IPS-18c (cell line): ENCODE measurements around the gene DSCAM.
A peak's percentile ranks its signal among the peaks of the same experiment; 100 is the strongest.

Experiments used
- H3K4me3 ChIP-seq: 2 replicates; pipeline ENCODE4 v1.7.0; 2013; ENCODE audit warnings: low read depth, mild to moderate bottlenecking, low read length, moderate library complexity; ENCODE audit not compliant: insufficient read depth
- H3K9me3 ChIP-seq: one replicate; pipeline ENCODE4 v1.6.1; 2013; ENCODE audit warnings: mild to moderate bottlenecking, low read length, moderate library complexity; ENCODE audit not compliant: control insufficient read depth, insufficient read depth

Gene DSCAM

GRCh38 chr21:40845441-40845995 is 1.4 kb downstream of the DSCAM start:
- no peak overlapping the region for H3K4me3 ChIP-seq
- no peaks in the 10 kb centered on the region for H3K9me3 ChIP-seq

GRCh38 chr21:40844935-40845334 is 2.0 kb downstream of the DSCAM start:
- Histone ChIP-seq H3K4me3 (no peak overlapping the region), H3K9me3 (no peaks in the 10 kb centered on the region)

- Histone ChIP-seq H3K9me3 (no peaks in the 10 kb centered on the region), H3K4me3 (peak overlapping the region; percentile 53; the same call in 1 of the 2 replicates)
Measured at GRCh38 chr21:40842197-40842552, 4.8 kb downstream of the DSCAM start.

- Histone ChIP-seq H3K9me3 (no peaks in the 10 kb centered on the region), H3K4me3 (peak overlapping the region; percentile 53)
Measured at GRCh38 chr21:40841524-40842196, 5.3 kb downstream of the DSCAM start.

GRCh38 chr21:40840401-40841125 is 6.4 kb downstream of the DSCAM start:
- no peak overlapping the region for H3K4me3 ChIP-seq

GRCh38 chr21:40839521-40839920 is 7.4 kb downstream of the DSCAM start:
- no peak overlapping the region for H3K4me3 ChIP-seq
- no peaks in the 10 kb centered on the region for H3K9me3 ChIP-seq

More at GRCh38 chr21:40840401-40841125, 6.4 kb downstream of the DSCAM start:
- no peaks in the 10 kb centered on the region for H3K9me3 ChIP-seq

GRCh38 chr21:40837456-40837855 is 9.5 kb downstream of the DSCAM start:
- no peak overlapping the region for H3K4me3 ChIP-seq
- no peaks in the 10 kb centered on the region for H3K9me3 ChIP-seq

GRCh38 chr21:40835184-40835694 is 11.7 kb downstream of the DSCAM start:
- Histone ChIP-seq H3K9me3 (no peaks in the 10 kb centered on the region), H3K4me3 (no peak overlapping the region)

GRCh38 chr21:40833184-40833583 is 13.8 kb downstream of the DSCAM start:
- Histone ChIP-seq H3K4me3 (no peak overlapping the region), H3K9me3 (no peaks in the 10 kb centered on the region)

GRCh38 chr21:40832316-40832715 is 14.6 kb downstream of the DSCAM start:
- Histone ChIP-seq H3K4me3 (no peak overlapping the region), H3K9me3 (no peaks in the 10 kb centered on the region)

GRCh38 chr21:40830836-40831235 is 16.1 kb downstream of the DSCAM start:
- no peak overlapping the region for H3K4me3 ChIP-seq
- H3K9me3 ChIP-seq = no peaks in the 10 kb centered on the region

GRCh38 chr21:40829791-40830190 is 17.2 kb downstream of the DSCAM start:
- Histone ChIP-seq H3K9me3 (no peaks in the 10 kb centered on the region), H3K4me3 (no peak overlapping the region)

GRCh38 chr21:40829308-40829707 is 17.6 kb downstream of the DSCAM start:
- H3K9me3 ChIP-seq = no peaks in the 10 kb centered on the region
- H3K4me3 ChIP-seq = no peak overlapping the region

- no peak overlapping the region for H3K4me3 ChIP-seq
- no peaks in the 10 kb centered on the region for H3K9me3 ChIP-seq
Measured at GRCh38 chr21:40827509-40827908, 19.4 kb downstream of the DSCAM start.

- no peaks in the 10 kb centered on the region for H3K9me3 ChIP-seq
- H3K4me3 ChIP-seq = no peak overlapping the region
Measured at GRCh38 chr21:40819071-40819900, 27.7 kb downstream of the DSCAM start.

GRCh38 chr21:40813918-40814317 is 33.0 kb downstream of the DSCAM start:
- no peaks in the 10 kb centered on the region for H3K9me3 ChIP-seq
- H3K4me3 ChIP-seq = no peak overlapping the region

GRCh38 chr21:40809673-40810197 is 37.2 kb downstream of the DSCAM start:
- Histone ChIP-seq H3K9me3 (no peaks in the 10 kb centered on the region), H3K4me3 (no peak overlapping the region)
